GM23338 (cell line): ENCODE data around the gene KCTD18.

Source experiments
- CREB1 ChIP-seq: fragments of 250-450 bp; sonication (Bioruptor Pico); IDR thresholded peaks from 2 replicates; pipeline ENCODE4 v1.5.0; 2020; ENCODE audit warnings: low read depth, mild to moderate bottlenecking, moderate library complexity
- CTCF ChIP-seq, 2 experiments: fragments of 200-600 bp in 1 of 2; sonication (generic) in 1 of 2; conservative IDR thresholded peaks; 2 replicates each; pipeline versions ENCODE4 v1.5.1 to v1.6.1; 2016 to 2017; ENCODE audit warnings: antibody characterized with exemption in 2 of 2, low read depth in 2 of 2, mild to moderate bottlenecking in 2 of 2, moderate library complexity in 1 of 2
- EZH2 ChIP-seq: fragments of 200-600 bp; sonication (generic); IDR thresholded peaks from one replicate; pipeline ENCODE4 v1.8.0; 2017; ENCODE audit warnings: antibody characterized with exemption, mild to moderate bottlenecking, low read depth; ENCODE audit not compliant: unreplicated experiment
- EZH2phosphoT487 ChIP-seq: fragments of 200-600 bp; sonication (generic); IDR thresholded peaks from one replicate; pipeline ENCODE4 v1.8.1; 2018; ENCODE audit warnings: antibody characterized with exemption; ENCODE audit not compliant: unreplicated experiment
- JUNB ChIP-seq: IDR thresholded peaks from one replicate; pipeline ENCODE4 v1.6.1; 2016; ENCODE audit warnings: antibody characterized with exemption; ENCODE audit not compliant: unreplicated experiment
- POLR2AphosphoS5 ChIP-seq: IDR thresholded peaks from 2 replicates; pipeline ENCODE4 v1.6.1; 2016; ENCODE audit warnings: antibody characterized with exemption, low read depth
- REST ChIP-seq: IDR thresholded peaks from one replicate; pipeline ENCODE4 v1.6.1; 2018; ENCODE audit warnings: antibody characterized with exemption; ENCODE audit not compliant: unreplicated experiment

- TF ChIP-seq CTCF (conservative IDR thresholded peaks at IDR 0.05; ENCODE audit: low read depth in 2 of 2) (no peak), EZH2phosphoT487 (no peak), EZH2 (no peak), POLR2AphosphoS5 (no peak), CREB1 (no peak), JUNB (no peak), REST (no peak)
Measured at GRCh38 chr2:200476836-200477235, 33.0 kb downstream of the KCTD18 start.
